H9 (cell line): Measurements from ENCODE around the gene EPS15. TPM values are rescaled to one million over a fixed set of nuclear protein-coding genes. Genes with fewer than 3 reads are reported as not detected.

ENCODE experiments used
- DNase-seq: peaks from one replicate; pipeline ENCODE4 v3.0.0-alpha.2; 2017
- H2AFZ ChIP-seq: one replicate; pipeline ENCODE4 v1.6.1; 2013; ENCODE audit warnings: mild to moderate bottlenecking, low read length, control low read depth, moderate library complexity
- H2AK5ac ChIP-seq: 2 replicates; pipeline ENCODE4 v1.6.1; 2013; ENCODE audit warnings: low read length, control low read depth, mixed read lengths; ENCODE audit not compliant: insufficient read length
- H2BK120ac ChIP-seq: one replicate; pipeline ENCODE4 v1.6.1; 2013; ENCODE audit warnings: low read depth, mild to moderate bottlenecking, low read length, control low read depth, inconsistent platforms; ENCODE audit not compliant: poor library complexity, severe bottlenecking
- H2BK12ac ChIP-seq: 2 replicates; pipeline ENCODE4 v1.6.1; 2013; ENCODE audit warnings: low read length, control low read depth, mixed read lengths, low read depth; ENCODE audit not compliant: insufficient read length
- H2BK15ac ChIP-seq: 2 replicates; pipeline ENCODE4 v1.6.1; 2013; ENCODE audit warnings: low read depth, low read length, control low read depth
- H2BK20ac ChIP-seq: one replicate; pipeline ENCODE4 v1.6.1; 2013; ENCODE audit warnings: low read depth, mild to moderate bottlenecking, low read length, control low read depth, inconsistent platforms; ENCODE audit not compliant: poor library complexity, severe bottlenecking
- H2BK5ac ChIP-seq: 2 replicates; pipeline ENCODE4 v1.6.1; 2013; ENCODE audit warnings: low read length, control low read depth, mixed read lengths; ENCODE audit not compliant: insufficient read length
- H3K14ac ChIP-seq: 2 replicates; pipeline ENCODE4 v1.6.1; 2013; ENCODE audit warnings: low read length, control low read depth; ENCODE audit not compliant: insufficient read depth
- H3K18ac ChIP-seq: 2 replicates; pipeline ENCODE4 v1.6.1; 2013; ENCODE audit warnings: low read depth, mild to moderate bottlenecking, mixed read lengths, low read length, control low read depth; ENCODE audit not compliant: insufficient read length
- H3K23ac ChIP-seq: 2 replicates; pipeline ENCODE4 v1.6.1; 2013; ENCODE audit warnings: low read length, control low read depth, mixed read lengths, low read depth; ENCODE audit not compliant: insufficient read length
- H3K23me2 ChIP-seq: 2 replicates; pipeline ENCODE4 v1.6.1; 2013; ENCODE audit warnings: low read depth, mild to moderate bottlenecking, mixed read lengths, low read length, control low read depth; ENCODE audit not compliant: insufficient read length, poor library complexity, severe bottlenecking
- H3K27ac ChIP-seq: 2 replicates; pipeline ENCODE4 v1.5.1; 2013; ENCODE audit warnings: low read length, control low read depth, mixed read lengths, low read depth; ENCODE audit not compliant: insufficient read length
- H3K27me3 ChIP-seq: 2 replicates; pipeline ENCODE4 v1.6.1; 2013; ENCODE audit warnings: low read length, control low read depth, inconsistent platforms; ENCODE audit not compliant: insufficient read depth
- H3K4ac ChIP-seq: 2 replicates; pipeline ENCODE4 v1.6.1; 2013; ENCODE audit warnings: low read depth, mild to moderate bottlenecking, control low read depth, inconsistent platforms, low read length, moderate library complexity
- H3K4me1 ChIP-seq: 2 replicates; pipeline ENCODE4 v1.6.1; 2013; ENCODE audit warnings: low read length, control low read depth, inconsistent platforms; ENCODE audit not compliant: insufficient read depth
- H3K4me2 ChIP-seq: 2 replicates; pipeline ENCODE4 v1.6.1; 2013; ENCODE audit warnings: low read length, control low read depth, mixed read lengths; ENCODE audit not compliant: insufficient read length, insufficient read depth
- H3K56ac ChIP-seq: 2 replicates; pipeline ENCODE4 v1.6.1; 2013; ENCODE audit warnings: low read depth, mild to moderate bottlenecking, mixed read lengths, low read length, control low read depth; ENCODE audit not compliant: insufficient read length
- H3K79me1 ChIP-seq: 2 replicates; pipeline ENCODE4 v1.6.1; 2013; ENCODE audit warnings: low read depth, mild to moderate bottlenecking, moderate library complexity, low read length, control low read depth, inconsistent platforms; ENCODE audit not compliant: insufficient read depth, poor library complexity, severe bottlenecking
- H3K79me2 ChIP-seq: 2 replicates; pipeline ENCODE4 v1.6.1; 2013; ENCODE audit warnings: low read length, control low read depth, inconsistent platforms; ENCODE audit not compliant: insufficient read depth
- H3K9ac ChIP-seq: 2 replicates; pipeline ENCODE4 v1.6.1; 2013; ENCODE audit warnings: low read length, control low read depth, mixed read lengths; ENCODE audit not compliant: insufficient read length; ENCODE audit errors: extremely low read depth
- H3K9me3 ChIP-seq: one replicate; pipeline ENCODE4 v1.6.1; 2013; ENCODE audit warnings: low read depth, low read length, inconsistent platforms; ENCODE audit not compliant: control insufficient read depth
- H3T11ph ChIP-seq: one replicate; pipeline ENCODE4 v1.6.1; 2013; ENCODE audit warnings: mild to moderate bottlenecking, low read length, control low read depth, inconsistent platforms
- H4K20me1 ChIP-seq: one replicate; pipeline ENCODE4 v1.6.1; 2013; ENCODE audit not compliant: control insufficient read depth, insufficient read length, insufficient read depth
- H4K5ac ChIP-seq: 2 replicates; pipeline ENCODE4 v1.6.1; 2013; ENCODE audit warnings: low read depth, mild to moderate bottlenecking, mixed read lengths, low read length, control low read depth; ENCODE audit not compliant: insufficient read length
- H4K8ac ChIP-seq: replicated peaks from 2 replicates; pipeline ENCODE4 v1.6.1; 2013; ENCODE audit warnings: low read length, control low read depth, mixed read lengths, low read depth; ENCODE audit not compliant: insufficient read length
- H4K91ac ChIP-seq: 2 replicates; pipeline ENCODE4 v1.6.1; 2013; ENCODE audit warnings: low read depth, mild to moderate bottlenecking, moderate library complexity, mixed read lengths, low read length, control low read depth; ENCODE audit not compliant: insufficient read length
- H3K27ac Mint-ChIP-seq, 3 experiments: 2 replicates in 2 of 3; 3 replicates in 1 of 3; pipeline ENCODE4 v1.8.0; 2020 to 2021; ENCODE audit warnings: mixed read lengths in 3 of 3, mild to moderate bottlenecking in 1 of 3, moderate library complexity in 1 of 3
- H3K27me3 Mint-ChIP-seq: 2 replicates; pipeline ENCODE4 v1.8.0; 2021; ENCODE audit warnings: low read depth, mild to moderate bottlenecking, moderate library complexity, mixed read lengths
- H3K36me3 Mint-ChIP-seq, 3 experiments: 2 replicates in 2 of 3; 3 replicates in 1 of 3; pipeline ENCODE4 v1.8.0; 2020 to 2021; ENCODE audit warnings: low read depth in 3 of 3, mixed read lengths in 3 of 3; ENCODE audit not compliant: insufficient read depth in 1 of 3
- H3K4me1 Mint-ChIP-seq, 2 experiments: 2 replicates each; pipeline ENCODE4 v1.8.0; 2020; ENCODE audit warnings: mixed read lengths in 2 of 2
- H3K4me3 Mint-ChIP-seq, 2 experiments: 2 replicates in 1 of 2; 3 replicates in 1 of 2; pipeline ENCODE4 v1.8.0; 2020 to 2021; ENCODE audit warnings: mild to moderate bottlenecking in 2 of 2, mixed read lengths in 2 of 2, moderate library complexity in 1 of 2
- H3K9me3 Mint-ChIP-seq, 2 experiments: 2 replicates in 1 of 2; 3 replicates in 1 of 2; pipeline ENCODE4 v1.8.0; 2020; ENCODE audit warnings: mild to moderate bottlenecking in 2 of 2, mixed read lengths in 2 of 2, moderate library complexity in 1 of 2
- WGBS: extraction: QIAGEN DNeasy Blood & Tissue Kit; methylation state at CpG from one replicate; pipeline ENCODE4 v1.1.7; 2013; ENCODE audit warnings: missing lambda C conversion rate, low lambda C conversion rate, mixed read lengths; ENCODE audit not compliant: insufficient read length; ENCODE audit errors: extremely low coverage; 5-methylcytosine and 5-hydroxymethylcytosine counted together
- total RNA-seq: library from RNA; stranded (reverse); gene quantifications from 2 replicates; pipeline ENCODE4 v1.2.1, GENCODE V29; 2021
- TF ChIP-seq, protein P1 (sequence below): fragments of 200-600 bp; sonication (generic); conservative IDR thresholded peaks from 3 replicates; pipeline ENCODE4 v1.8.0; 2021; ENCODE audit warnings: antibody characterized with exemption, mild to moderate bottlenecking

Gene EPS15
- total RNA-seq, 1 experiment from 2014 or later: 44.1 TPM

DNA sequence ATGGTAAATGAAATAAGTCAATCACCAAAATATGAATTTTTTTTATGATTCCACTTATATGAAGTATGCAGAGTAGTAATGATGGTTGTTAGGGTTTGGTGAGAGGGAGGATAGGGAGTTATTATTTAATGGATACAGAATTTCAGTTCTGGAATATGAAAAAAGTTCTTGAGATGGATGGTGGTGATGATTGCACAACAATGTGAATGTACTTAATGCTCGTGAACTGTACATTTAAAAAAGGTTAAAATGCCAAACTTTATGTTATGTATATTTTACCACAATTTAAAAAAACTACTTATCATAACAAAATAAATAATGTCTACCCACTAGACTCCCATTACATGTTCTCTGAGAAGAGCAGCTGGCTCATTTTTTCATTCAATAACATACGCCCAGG is 133.3 kb downstream of the EPS15 start:
- no peak overlapping the region for H4K8ac ChIP-seq

More for the DNA sequence above, 133.3 kb downstream of the EPS15 start:
- H3K79me1 ChIP-seq: no peaks in the 10 kb centered on the region
- Mint-ChIP-seq H3K4me1 (no peaks in the 10 kb centered on the region), H3K9me3 (peaks cover 49% of the 10 kb centered on the region in 2 experiments), H3K27me3 (no peaks in the 10 kb centered on the region), H3K4me3 (no peak overlapping the region), H3K36me3 (peaks cover 56 to 67% (median 58%) of the 10 kb centered on the region in 3 experiments), H3K27ac (no peak overlapping the region)
- H3K27me3 ChIP-seq: no peaks in the 10 kb centered on the region
- H3K27ac ChIP-seq: no peak overlapping the region
- H2BK120ac ChIP-seq: no peak overlapping the region
- no peaks in the 10 kb centered on the region for H3K23me2 ChIP-seq
- H3K23ac ChIP-seq: no peak overlapping the region
- H2BK5ac ChIP-seq: no peak overlapping the region
- H4K20me1 ChIP-seq: no peaks in the 10 kb centered on the region
- H3K18ac ChIP-seq: no peak overlapping the region
- H3K79me2 ChIP-seq: no peaks in the 10 kb centered on the region; the same call in 1 of the 2 replicates
- no peak overlapping the region for H2BK20ac ChIP-seq
- no peak overlapping the region for H2AK5ac ChIP-seq
- H3K4me2 ChIP-seq: no peak overlapping the region
- no peak overlapping the region for H3K9ac ChIP-seq
- WGBS: no CpG with 5 or more reads among the region's 2 CpGs
- H2AFZ ChIP-seq: no peak overlapping the region
- no peak for DNase-seq
- no peak overlapping the region for H2BK15ac ChIP-seq
- H3T11ph ChIP-seq: no peak overlapping the region
- H2BK12ac ChIP-seq: no peak overlapping the region
- no peak overlapping the region for H4K5ac ChIP-seq
- no peak overlapping the region for H3K56ac ChIP-seq
- H3K4me1 ChIP-seq: no peaks in the 10 kb centered on the region
- no peak overlapping the region for H4K91ac ChIP-seq
- peaks cover 8% of the 10 kb centered on the region for H3K9me3 ChIP-seq
- TF ChIP-seq, protein P1, sequence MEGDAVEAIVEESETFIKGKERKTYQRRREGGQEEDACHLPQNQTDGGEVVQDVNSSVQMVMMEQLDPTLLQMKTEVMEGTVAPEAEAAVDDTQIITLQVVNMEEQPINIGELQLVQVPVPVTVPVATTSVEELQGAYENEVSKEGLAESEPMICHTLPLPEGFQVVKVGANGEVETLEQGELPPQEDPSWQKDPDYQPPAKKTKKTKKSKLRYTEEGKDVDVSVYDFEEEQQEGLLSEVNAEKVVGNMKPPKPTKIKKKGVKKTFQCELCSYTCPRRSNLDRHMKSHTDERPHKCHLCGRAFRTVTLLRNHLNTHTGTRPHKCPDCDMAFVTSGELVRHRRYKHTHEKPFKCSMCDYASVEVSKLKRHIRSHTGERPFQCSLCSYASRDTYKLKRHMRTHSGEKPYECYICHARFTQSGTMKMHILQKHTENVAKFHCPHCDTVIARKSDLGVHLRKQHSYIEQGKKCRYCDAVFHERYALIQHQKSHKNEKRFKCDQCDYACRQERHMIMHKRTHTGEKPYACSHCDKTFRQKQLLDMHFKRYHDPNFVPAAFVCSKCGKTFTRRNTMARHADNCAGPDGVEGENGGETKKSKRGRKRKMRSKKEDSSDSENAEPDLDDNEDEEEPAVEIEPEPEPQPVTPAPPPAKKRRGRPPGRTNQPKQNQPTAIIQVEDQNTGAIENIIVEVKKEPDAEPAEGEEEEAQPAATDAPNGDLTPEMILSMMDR: no peak
- no peak overlapping the region for H3K14ac ChIP-seq
- H3K4ac ChIP-seq: no peak overlapping the region
